Measurements from ENCODE around the gene SPATA13.

DNA sequence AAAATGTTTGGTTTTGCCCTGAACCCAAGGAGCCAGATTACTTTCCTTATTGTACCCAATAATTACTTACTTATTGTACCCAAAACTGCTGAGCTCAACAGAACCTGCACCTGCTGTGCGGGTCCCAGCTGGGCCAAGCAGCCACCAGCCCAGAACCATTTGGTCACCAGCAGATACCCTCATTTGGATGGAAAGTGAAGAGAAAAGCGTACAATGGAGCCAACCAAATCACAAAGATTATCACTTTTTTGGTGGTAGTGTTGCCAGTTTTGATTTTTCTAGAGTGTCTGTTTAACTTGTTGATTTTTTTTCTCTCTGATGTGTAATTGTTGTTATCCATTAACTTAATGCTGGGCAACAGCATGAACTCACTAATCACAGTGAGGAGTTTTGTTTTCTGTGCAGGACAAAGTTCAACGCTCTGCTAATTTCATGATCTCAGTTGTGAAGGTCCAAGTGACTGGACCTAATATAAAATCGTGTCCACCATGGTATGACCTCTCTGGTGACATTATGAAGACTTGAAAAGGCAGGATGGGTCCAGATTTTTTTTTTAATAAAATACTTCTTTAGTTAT is 23.8 kb downstream of the SPATA13 start:
- TF ChIP-seq, protein P1, sequence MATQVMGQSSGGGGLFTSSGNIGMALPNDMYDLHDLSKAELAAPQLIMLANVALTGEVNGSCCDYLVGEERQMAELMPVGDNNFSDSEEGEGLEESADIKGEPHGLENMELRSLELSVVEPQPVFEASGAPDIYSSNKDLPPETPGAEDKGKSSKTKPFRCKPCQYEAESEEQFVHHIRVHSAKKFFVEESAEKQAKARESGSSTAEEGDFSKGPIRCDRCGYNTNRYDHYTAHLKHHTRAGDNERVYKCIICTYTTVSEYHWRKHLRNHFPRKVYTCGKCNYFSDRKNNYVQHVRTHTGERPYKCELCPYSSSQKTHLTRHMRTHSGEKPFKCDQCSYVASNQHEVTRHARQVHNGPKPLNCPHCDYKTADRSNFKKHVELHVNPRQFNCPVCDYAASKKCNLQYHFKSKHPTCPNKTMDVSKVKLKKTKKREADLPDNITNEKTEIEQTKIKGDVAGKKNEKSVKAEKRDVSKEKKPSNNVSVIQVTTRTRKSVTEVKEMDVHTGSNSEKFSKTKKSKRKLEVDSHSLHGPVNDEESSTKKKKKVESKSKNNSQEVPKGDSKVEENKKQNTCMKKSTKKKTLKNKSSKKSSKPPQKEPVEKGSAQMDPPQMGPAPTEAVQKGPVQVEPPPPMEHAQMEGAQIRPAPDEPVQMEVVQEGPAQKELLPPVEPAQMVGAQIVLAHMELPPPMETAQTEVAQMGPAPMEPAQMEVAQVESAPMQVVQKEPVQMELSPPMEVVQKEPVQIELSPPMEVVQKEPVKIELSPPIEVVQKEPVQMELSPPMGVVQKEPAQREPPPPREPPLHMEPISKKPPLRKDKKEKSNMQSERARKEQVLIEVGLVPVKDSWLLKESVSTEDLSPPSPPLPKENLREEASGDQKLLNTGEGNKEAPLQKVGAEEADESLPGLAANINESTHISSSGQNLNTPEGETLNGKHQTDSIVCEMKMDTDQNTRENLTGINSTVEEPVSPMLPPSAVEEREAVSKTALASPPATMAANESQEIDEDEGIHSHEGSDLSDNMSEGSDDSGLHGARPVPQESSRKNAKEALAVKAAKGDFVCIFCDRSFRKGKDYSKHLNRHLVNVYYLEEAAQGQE (IDR thresholded peaks at IDR 0.05; ENCODE audit: low read depth), result no peak
- TF ChIP-seq, protein P2, sequence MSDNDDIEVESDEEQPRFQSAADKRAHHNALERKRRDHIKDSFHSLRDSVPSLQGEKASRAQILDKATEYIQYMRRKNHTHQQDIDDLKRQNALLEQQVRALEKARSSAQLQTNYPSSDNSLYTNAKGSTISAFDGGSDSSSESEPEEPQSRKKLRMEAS (IDR thresholded peaks at IDR 0.05), result no peak
- TF ChIP-seq POLR2AphosphoS5 (IDR thresholded peaks at IDR 0.05; ENCODE audit: low read depth, low read length), result no peak
- TF ChIP-seq, protein P3, sequence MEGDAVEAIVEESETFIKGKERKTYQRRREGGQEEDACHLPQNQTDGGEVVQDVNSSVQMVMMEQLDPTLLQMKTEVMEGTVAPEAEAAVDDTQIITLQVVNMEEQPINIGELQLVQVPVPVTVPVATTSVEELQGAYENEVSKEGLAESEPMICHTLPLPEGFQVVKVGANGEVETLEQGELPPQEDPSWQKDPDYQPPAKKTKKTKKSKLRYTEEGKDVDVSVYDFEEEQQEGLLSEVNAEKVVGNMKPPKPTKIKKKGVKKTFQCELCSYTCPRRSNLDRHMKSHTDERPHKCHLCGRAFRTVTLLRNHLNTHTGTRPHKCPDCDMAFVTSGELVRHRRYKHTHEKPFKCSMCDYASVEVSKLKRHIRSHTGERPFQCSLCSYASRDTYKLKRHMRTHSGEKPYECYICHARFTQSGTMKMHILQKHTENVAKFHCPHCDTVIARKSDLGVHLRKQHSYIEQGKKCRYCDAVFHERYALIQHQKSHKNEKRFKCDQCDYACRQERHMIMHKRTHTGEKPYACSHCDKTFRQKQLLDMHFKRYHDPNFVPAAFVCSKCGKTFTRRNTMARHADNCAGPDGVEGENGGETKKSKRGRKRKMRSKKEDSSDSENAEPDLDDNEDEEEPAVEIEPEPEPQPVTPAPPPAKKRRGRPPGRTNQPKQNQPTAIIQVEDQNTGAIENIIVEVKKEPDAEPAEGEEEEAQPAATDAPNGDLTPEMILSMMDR (IDR thresholded peaks at IDR 0.05 in 2 of 3, conservative IDR thresholded peaks at IDR 0.05 in 1 of 3; ENCODE audit: borderline replicate concordance in 1 of 3, insufficient read depth in 1 of 3, low read depth in 2 of 3, low read length in 2 of 3), result no peak
- TF ChIP-seq EZH2 (IDR thresholded peaks at IDR 0.05), result no peak

All from HCT116 (cell line).